Tongue (tissue), 2 donors: ENCODE measurements around the gene MOB3B. TPM values are rescaled to one million over a fixed set of nuclear protein-coding genes. Genes with fewer than 3 reads are reported as not detected.

Experiments used
- DNase-seq: peaks from one replicate; pipeline ENCODE4 v3.0.0-alpha.2; 2015
- total RNA-seq: library from RNA; depleted of rRNA; stranded (reverse); fragments of >200 nt; gene quantifications from one replicate; pipeline ENCODE4 v1.2.3, GENCODE V29; 2014

The MOB3B gene
- total RNA-seq, 1 donor from 2014 or later, result 4.2 TPM

DNA sequence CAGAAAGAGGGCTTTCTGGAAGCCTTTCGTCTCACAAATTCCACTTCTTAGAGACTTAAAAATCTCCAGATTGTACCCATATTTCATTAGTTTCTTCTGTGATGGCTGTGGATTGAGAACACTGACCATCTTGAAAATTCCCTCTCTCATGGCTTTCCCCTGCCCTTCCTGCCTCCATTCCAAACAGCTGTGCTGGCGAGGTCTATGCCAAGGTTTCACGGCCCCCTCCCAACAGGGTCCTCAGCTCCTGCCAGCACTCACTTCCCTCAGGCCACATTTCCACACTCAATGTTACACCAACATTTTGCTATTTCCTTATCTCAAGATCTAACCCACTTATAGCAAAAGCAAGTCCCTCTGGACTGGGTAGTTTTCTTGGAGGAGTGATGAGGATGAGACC is 192.4 kb downstream of the MOB3B start:
- DNase-seq, result peak; percentile 54

GRCh38 chr9:27336829-27337228 is 192.8 kb downstream of the MOB3B start:
- no peak for DNase-seq

- DNase-seq, result no peak
Observed at GRCh38 chr9:27336126-27336525, 193.5 kb downstream of the MOB3B start.

DNA sequence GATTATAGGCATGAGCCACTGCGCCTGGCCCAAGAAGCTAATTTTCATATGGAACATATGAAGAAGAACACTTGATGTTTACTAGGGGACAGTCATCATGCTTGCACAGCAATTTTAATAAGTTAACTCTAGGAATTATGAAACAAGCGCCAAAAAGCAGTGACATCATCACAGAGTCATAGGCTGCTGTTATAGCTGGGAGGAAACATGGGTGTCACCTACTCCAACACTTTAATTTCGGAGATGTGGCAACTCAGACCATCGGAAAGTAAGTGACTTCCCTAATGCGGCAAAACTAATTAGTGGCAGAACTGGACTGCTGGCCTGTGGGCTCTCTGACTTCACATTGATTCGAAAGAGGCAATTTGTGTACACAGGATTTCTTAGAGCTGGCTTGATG is 194.5 kb downstream of the MOB3B start:
- DNase-seq, result no peak

DNA sequence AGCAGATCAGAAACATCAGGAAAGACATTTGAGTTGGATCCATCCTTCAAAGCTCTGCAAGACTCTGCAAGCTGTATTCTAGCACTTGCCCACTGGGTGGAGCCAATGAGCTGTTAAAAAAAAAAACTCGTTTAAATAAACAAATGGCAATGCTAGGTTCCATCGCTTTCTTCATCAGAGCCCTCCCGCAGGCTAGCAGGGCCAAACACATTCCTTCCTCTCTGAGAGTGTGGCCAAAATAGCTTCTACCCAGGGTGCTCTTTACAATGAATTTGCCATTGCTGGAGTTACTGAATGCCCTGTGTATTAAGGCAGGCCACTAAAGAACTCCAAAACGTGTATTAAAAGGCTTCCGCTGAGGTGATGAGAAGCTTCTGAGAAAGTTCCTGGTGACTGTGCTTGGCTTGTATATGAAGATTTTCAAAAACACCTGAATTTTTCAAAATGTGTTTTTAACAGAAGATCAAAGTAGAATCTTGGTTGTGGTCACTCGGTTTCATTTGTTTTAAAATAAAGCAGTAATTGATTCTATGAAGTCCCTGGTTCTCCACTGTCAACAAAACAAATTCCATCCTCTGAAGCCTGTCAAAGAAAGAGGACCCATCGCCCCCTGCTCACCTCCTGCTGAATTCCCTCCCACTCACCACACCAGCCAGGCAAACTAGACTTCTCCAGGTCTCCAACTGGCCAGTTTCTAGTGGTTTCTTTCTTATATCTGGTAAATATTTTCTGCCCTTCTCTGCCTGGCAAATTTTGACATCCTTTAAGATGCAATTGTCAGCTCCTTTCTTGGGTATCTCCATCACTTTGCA is 196.2 kb downstream of the MOB3B start:
- peak; percentile 95 for DNase-seq

GRCh38 chr9:27331393-27331792 is 198.2 kb downstream of the MOB3B start:
- DNase-seq, result no peak

GRCh38 chr9:27329291-27329690 is 200.3 kb downstream of the MOB3B start:
- DNase-seq, result no peak

- DNase-seq, result no peak
Observed at GRCh38 chr9:27328483-27328882, 201.1 kb downstream of the MOB3B start.

- no peak for DNase-seq
Observed at GRCh38 chr9:27311184-27311583, 218.4 kb downstream of the MOB3B start.

GRCh38 chr9:27310582-27310981 is 219.0 kb downstream of the MOB3B start:
- DNase-seq, result no peak

DNA sequence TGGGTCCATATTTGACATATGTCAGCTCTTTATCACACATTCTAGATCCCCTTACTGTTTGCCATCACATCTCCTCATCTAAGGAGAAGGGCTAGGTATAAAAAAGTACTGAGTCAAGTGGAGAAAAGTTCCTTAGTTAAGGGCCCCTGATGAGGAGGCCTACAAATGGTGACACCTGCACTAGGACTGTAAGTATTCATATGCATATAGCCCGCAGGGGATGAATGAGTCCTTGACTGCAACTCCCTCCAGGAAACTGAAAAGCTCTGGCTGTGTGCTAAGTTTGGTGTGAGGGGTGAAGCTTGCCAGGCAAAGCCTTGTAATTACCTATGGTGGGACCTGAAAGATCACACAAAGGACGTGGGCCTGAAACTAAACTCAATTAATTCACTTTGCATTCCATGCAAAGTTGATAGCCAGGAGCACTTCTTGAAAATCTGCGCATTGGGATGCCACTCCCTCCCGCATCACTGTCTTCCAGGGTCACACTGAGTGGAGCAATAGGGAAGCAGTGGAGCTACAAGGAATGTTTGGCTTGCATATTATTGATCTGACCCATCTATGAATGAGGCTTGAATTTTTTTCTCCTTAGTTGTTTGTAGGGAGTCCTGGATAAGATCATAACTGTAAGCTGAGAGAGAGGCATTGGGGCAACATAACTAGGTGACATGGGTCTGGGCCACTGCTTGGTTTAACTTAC is 220.8 kb downstream of the MOB3B start:
- DNase-seq, result no peak

DNA sequence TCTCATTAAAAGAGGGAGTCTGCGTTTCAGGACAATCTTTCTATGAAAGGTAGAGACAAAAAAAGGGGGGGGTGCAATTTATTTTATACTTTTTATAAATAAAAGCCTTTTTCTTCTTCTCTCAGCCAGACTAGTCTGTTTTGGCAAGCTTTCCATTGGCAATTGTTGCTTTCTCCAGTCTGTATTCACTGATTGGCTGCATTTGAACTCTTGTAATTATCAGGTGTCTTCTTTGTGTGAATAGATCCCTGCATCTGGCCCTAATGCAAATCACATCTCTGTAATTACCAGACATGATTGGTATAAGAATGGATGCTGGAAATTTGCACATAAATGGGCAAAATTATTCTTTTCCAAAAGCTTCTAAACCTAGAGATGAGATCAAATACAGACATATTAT is 225.1 kb downstream of the MOB3B start:
- DNase-seq, result peak; percentile 6

DNA sequence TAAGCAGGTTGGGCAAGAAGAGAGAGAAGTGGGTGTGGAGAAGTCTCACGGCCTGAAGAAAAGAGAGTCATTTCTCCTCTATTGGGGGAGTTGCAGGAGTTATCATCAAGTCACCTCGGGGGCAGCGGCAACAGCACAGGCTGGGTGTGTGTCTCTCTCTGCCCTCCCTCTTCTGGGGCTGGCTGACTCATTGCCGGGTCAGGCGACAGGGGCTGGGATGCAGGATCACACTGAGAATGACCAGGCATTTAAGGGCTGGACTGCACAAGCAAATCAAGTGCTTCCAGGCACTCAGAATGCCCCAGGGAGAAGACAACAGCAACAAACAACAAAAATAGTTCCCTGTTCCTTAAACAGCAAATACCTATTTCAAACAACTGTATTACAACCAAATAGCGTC is 226.4 kb downstream of the MOB3B start:
- peak; percentile 9 for DNase-seq

DNA sequence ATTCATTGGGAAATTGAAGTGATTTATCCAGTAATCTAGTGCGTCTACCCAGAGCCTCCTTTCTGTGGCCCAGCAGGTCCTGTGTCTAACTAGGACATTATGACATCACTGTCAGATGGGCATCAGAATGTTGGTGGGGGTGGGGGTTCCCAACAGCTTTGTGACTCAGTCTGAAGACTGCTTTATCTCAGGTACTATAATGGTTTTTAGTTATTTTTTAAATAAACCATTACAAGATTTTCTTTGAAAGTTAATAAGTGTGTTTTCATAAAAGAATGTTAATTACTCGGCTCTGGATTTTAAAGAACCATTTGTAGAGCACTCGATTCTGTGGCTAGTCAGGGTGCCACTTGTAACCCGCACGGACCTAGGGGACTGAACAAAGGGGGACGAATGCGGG is 232.6 kb downstream of the MOB3B start, which contains the start of gene EQTN:
Gene EQTN (minus strand): TSS at position 101 of the 400 bp plus-strand sequence. CDS start 95 bp downstream, at position 6.
- DNase-seq, result no peak

DNA sequence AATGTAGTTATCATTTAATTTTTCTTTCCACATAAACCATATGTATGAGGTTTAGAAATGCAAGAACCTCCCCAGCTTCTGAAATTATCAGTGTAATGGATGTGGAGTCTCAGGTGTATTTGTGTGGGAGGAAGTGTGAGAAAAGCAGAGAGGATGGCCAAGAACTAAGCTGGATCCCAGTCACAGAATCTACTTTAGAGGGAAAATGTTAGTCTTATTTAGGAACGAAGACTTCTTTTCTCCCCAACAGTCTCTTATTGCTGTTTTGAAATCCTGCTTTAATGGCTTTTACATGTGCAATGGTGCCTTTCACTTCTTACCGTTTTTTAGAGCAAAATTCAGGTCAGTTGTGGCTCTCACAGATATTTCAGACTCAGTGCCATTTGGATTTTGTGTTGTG is 235.6 kb downstream of the MOB3B start:
- DNase-seq, result peak; percentile 51

- DNase-seq, result peak; percentile 79
Observed at GRCh38 chr9:27292659-27293405, 236.8 kb downstream of the MOB3B start.

- no peak for DNase-seq
Observed at GRCh38 chr9:27291292-27291691, 238.3 kb downstream of the MOB3B start.

DNA sequence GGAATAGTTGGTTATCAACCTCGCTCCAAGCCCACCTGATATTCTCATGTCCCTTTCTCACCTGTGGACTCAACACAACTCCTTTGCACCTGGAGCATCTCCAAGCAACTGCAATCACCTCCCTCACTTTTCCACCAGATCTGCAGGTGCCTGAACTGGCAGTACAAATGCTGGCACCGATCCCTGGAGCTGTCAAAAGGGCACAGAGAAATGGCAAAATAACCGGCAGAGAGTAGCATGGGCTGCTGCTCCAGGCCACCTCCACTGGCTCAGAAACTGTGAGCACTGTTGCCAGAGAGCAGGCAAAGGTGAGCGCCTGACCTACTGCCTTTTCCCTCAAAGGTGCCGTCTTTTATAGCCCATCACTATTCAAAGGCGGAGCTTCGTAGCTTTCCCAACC is 247.3 kb downstream of the MOB3B start:
- no peak for DNase-seq

DNA sequence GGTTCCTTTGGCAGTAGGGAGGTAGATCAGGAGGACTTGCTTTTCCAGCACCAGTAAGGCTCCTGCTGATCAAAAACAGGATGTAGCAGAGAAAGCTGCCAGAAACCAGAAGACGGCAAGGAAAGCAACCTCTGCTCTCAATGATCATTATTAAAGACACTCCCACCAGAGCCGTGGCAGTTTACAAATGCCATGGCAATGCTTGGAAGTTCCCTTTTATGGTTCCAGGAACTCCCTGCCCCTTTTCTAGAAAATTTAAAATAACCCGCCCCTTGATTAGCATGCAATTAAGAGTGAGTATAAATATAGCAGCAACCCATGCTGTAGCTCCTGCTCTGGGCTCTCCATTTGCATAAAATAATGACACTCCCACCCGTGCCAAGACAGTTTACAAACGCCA is 248.8 kb downstream of the MOB3B start:
- no peak for DNase-seq

DNA sequence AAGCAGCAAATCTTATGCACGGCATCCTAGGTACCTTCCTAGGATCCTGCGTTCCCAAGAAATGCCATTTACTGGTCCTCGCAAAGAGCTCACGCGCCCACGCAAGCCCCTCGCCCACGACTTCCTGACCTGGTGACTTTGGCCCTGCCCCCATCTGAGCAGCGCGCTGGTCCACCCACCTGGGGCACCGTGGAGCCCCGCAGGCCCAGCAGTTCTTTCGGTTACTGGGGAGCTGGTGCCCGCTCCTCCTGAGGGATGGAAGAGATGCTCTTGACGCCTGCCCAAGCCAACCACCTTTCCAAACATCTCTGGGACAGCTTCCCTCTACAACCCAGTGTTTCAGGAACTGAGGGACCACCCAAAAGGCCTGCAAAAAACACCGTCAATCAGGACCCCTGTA is 249.4 kb downstream of the MOB3B start:
- DNase-seq, result no peak

- no peak for DNase-seq
Observed at GRCh38 chr9:27279611-27280010, 250.0 kb downstream of the MOB3B start.

DNA sequence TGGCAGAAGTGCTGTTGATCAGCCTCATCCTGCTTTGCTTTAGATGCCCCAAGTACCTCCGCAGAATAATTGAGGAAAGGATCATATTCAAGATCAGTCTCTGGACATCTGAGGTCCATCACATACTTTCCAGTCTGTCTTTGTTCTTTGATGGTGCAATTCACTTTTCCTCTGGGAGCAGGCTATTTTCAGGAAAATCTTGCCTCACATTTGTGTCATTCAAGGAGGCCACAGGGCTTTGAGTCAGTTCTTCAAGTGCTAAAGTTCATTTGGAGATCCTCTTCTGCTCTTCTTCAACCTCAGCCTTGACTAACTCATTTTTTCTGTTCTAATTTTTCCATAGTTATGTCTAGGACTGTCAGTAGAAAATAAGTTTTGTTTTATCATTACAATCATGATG is 251.2 kb downstream of the MOB3B start:
- no peak for DNase-seq
